CD4-positive, alpha-beta memory T cell (primary cell): Measurements from ENCODE around the gene NOS1AP. TPM values are rescaled to one million over a fixed set of nuclear protein-coding genes. Genes with fewer than 3 reads are reported as not detected.

Experiments
- CTCF ChIA-PET: fragments of 350-600 bp; sonication (Branson Sonifier 250); formaldehyde crosslinking; loops from one replicate; lab custom pipeline; 2021; ENCODE audit warnings: inconsistent platforms; ENCODE audit not compliant: partially characterized antibody; lab: Charles Lee
- POLR2A ChIA-PET: fragments of 350-600 bp; sonication (Branson Sonifier 250); formaldehyde crosslinking; loops from one replicate; lab custom pipeline; 2021; ENCODE audit not compliant: partially characterized antibody; lab: Charles Lee
- DNase-seq, 5 donors: peaks; one replicate each; pipeline versions ENCODE4 v3.0.0 to v3.0.0-alpha.2; 2020 to 2022; ENCODE audit warnings: mixed read lengths in 1 of 5
- H3K27ac ChIP-seq: one replicate; pipeline ENCODE4 v1.7.0; 2013; ENCODE audit warnings: low read depth, low read length
- H3K27me3 ChIP-seq: 2 replicates; pipeline ENCODE4 v1.7.0; 2013; ENCODE audit warnings: mild to moderate bottlenecking, low read length, moderate library complexity; ENCODE audit not compliant: insufficient read depth
- H3K36me3 ChIP-seq: 2 replicates; pipeline ENCODE4 v1.7.0; 2013; ENCODE audit warnings: mild to moderate bottlenecking, low read length, moderate library complexity; ENCODE audit not compliant: insufficient read depth
- H3K4me1 ChIP-seq: 2 replicates; pipeline ENCODE4 v1.7.0; 2013; ENCODE audit warnings: mild to moderate bottlenecking, low read length, moderate library complexity; ENCODE audit not compliant: insufficient read depth
- H3K4me3 ChIP-seq, 2 donors: one replicate each; pipeline ENCODE4 v1.7.0; 2013; ENCODE audit warnings: low read length in 2 of 2, mild to moderate bottlenecking in 1 of 2
- H3K9me3 ChIP-seq, 2 donors: one replicate each; pipeline ENCODE4 v1.7.0; 2013; ENCODE audit warnings: low read length in 2 of 2, control low read depth in 1 of 2; ENCODE audit not compliant: control insufficient read depth in 1 of 2
- H3K27ac Mint-ChIP-seq, 7 donors: one replicate each; pipeline ENCODE4 v1.8.0; 2020 to 2021; ENCODE audit warnings: mixed read lengths in 7 of 7, mild to moderate bottlenecking in 6 of 7, inconsistent platforms in 3 of 7, moderate library complexity in 3 of 7
- H3K27me3 Mint-ChIP-seq, 2 donors: one replicate each; pipeline ENCODE4 v1.8.0; 2020 to 2021; ENCODE audit warnings: mixed read lengths in 2 of 2
- H3K36me3 Mint-ChIP-seq, 2 donors: one replicate each; pipeline ENCODE4 v1.8.0; 2020 to 2021; ENCODE audit warnings: mixed read lengths in 2 of 2, inconsistent platforms in 1 of 2, mild to moderate bottlenecking in 1 of 2
- H3K4me1 Mint-ChIP-seq, 4 donors: one replicate each; pipeline ENCODE4 v1.8.0; 2020 to 2021; ENCODE audit warnings: mixed read lengths in 4 of 4, mild to moderate bottlenecking in 1 of 4
- H3K4me3 Mint-ChIP-seq, 8 donors: one replicate each; pipeline ENCODE4 v1.8.0; 2020 to 2021; ENCODE audit warnings: mixed read lengths in 8 of 8, mild to moderate bottlenecking in 7 of 8, moderate library complexity in 6 of 8, inconsistent platforms in 3 of 8
- H3K9me3 Mint-ChIP-seq, 8 donors: one replicate each; pipeline ENCODE4 v1.8.0; 2020 to 2021; ENCODE audit warnings: mixed read lengths in 8 of 8, mild to moderate bottlenecking in 5 of 8, inconsistent platforms in 3 of 8, moderate library complexity in 1 of 8
- intact Hi-C: fragments of 100-400 bp; cut with micrococcal nuclease; formaldehyde crosslinking; loops from one replicate; pipeline ENCODE4 v1.15.1; 2023
- polyA plus RNA-seq, 2 donors: library from polyadenylated mRNA; unstranded; fragments of 300-500 nt; fragmentation: Illumina TruSeq; gene quantifications; one replicate each; pipeline ENCODE4 v1.2.3, GENCODE V29; 2021
- total RNA-seq, 2 experiments: library from RNA; stranded (reverse); gene quantifications; one replicate each; pipeline ENCODE4 v1.2.3, GENCODE V29; 2021

Gene NOS1AP
- total and polyA plus RNA-seq, 4 experiments from 2014 or later = not detected

DNA sequence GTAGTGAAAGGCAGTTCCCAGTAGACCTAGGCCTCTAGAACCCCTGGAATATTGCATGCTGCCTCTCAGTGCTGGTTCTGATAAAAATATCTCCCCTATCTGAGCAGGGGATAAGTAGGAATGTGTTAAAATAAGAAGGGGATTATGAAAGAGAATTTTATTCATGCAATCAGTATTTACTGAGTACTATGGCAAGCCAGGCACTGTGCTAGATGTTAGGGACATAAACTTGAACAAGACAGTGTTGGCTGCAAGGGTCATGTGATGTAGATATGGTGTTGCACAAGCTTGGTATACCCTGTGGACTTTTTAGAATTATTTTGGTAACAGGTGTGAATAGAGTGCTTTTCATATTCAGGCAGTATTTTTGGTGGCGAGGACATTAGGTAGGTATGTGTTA, 23.6 kb downstream of the NOS1AP start:
- H3K9me3 Mint-ChIP-seq = peaks cover 0 to 4% (median 0%) of the 10 kb centered on the region in 8 donors
- CTCF ChIA-PET = no interaction called here
- DNase-seq = no peak
- Histone ChIP-seq H3K4me1 (no peaks in the 10 kb centered on the region), H3K27ac (no peak overlapping the region), H3K27me3 (no peaks in the 10 kb centered on the region), H3K36me3 (no peaks in the 10 kb centered on the region), H3K4me3 (no peak overlapping the region), H3K9me3 (no peaks in the 10 kb centered on the region)
- POLR2A ChIA-PET = no interaction called here
- H3K27ac Mint-ChIP-seq = no peak overlapping the region
- peaks cover 4 to 9% of the 10 kb centered on the region in 2 donors for H3K27me3 Mint-ChIP-seq
- no peaks in the 10 kb centered on the region for H3K4me1 Mint-ChIP-seq
- no peak overlapping the region for H3K4me3 Mint-ChIP-seq
- no peaks in the 10 kb centered on the region for H3K36me3 Mint-ChIP-seq
- intact Hi-C loops = no loop called here

DNA sequence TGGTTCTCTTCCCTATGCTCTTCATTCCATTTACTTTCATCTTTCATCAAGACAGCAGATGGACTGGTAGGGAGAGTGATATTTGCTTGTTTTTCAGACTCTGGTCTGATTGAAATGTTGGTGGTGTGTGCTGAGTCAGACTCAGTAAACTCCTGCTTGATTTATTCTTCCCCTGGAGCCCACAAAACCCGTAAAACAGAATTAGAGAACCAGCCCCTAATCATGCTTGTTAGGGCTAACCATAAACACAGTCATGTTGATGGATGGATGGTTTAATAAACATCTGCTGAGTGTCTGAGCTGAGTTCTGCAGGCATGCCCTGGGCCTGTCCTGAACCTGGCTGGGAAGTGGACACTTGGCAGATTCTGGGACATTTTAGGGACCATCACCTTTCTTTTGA, 24.8 kb downstream of the NOS1AP start:
- intact Hi-C loops = no loop called here
- Mint-ChIP-seq H3K27me3 (peaks cover 4 to 6% of the 10 kb centered on the region in 2 donors), H3K4me3 (no peak overlapping the region), H3K36me3 (no peaks in the 10 kb centered on the region), H3K4me1 (no peaks in the 10 kb centered on the region), H3K27ac (no peak overlapping the region), H3K9me3 (peaks cover 0 to 4% (median 0%) of the 10 kb centered on the region in 8 donors)
- H3K36me3 ChIP-seq = no peaks in the 10 kb centered on the region
- DNase-seq = no peak
- ChIA-PET POLR2A (no interaction called here), CTCF (no interaction called here)
- no peak overlapping the region for H3K27ac ChIP-seq
- no peak overlapping the region for H3K4me3 ChIP-seq
- H3K27me3 ChIP-seq = no peaks in the 10 kb centered on the region
- H3K4me1 ChIP-seq = no peaks in the 10 kb centered on the region
- no peaks in the 10 kb centered on the region for H3K9me3 ChIP-seq

DNA sequence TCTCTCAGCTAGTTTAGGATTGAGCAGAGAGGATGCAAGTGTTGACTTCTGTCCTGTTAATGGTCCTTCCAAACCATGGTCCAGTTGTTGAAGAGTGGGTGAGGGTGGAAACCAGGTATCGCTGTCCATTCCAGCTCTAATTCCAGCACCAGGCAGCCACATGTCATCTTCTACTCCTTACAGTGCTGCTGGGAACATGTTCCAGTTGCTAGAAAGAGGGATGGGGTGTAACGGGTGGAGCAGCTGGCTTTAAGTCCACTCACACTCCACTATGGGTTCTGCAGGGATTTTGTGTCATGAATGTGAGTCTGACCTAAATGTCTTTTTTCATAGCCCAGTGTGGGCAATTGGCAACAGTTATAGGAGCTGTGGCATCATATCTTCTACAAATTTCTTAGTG, 25.2 kb downstream of the NOS1AP start:
- no peaks in the 10 kb centered on the region for H3K9me3 Mint-ChIP-seq
- no peak overlapping the region for H3K4me3 Mint-ChIP-seq
- no peak for DNase-seq
- Histone ChIP-seq H3K36me3 (no peaks in the 10 kb centered on the region), H3K27ac (no peak overlapping the region), H3K4me3 (no peak overlapping the region), H3K4me1 (no peaks in the 10 kb centered on the region), H3K9me3 (no peaks in the 10 kb centered on the region), H3K27me3 (no peaks in the 10 kb centered on the region)
- no peaks in the 10 kb centered on the region for H3K36me3 Mint-ChIP-seq
- ChIA-PET CTCF (no interaction called here), POLR2A (no interaction called here)
- H3K4me1 Mint-ChIP-seq = no peaks in the 10 kb centered on the region
- intact Hi-C loops = no loop called here
- H3K27me3 Mint-ChIP-seq = peaks cover 4% of the 10 kb centered on the region in 2 donors
- H3K27ac Mint-ChIP-seq = no peak overlapping the region

DNA sequence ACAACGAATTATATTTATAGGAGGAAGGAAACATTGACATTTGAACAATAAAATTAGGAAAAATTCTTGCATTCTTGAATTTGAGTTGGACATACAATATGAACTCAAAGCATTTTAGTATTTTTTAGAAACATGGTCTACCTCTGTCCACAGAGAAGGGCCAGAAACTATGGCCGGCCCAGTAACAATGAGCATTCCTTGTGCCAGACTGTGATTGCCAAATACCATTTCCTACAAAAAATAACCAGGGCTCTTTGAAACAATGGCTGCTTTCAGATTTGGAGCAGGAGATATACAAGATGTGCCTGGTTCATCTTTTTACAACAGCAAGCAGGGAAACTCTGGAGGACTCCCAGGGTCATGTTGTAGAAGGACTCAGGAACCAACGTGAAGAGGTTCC, 38.4 kb downstream of the NOS1AP start:
- Histone ChIP-seq H3K27ac (no peak overlapping the region), H3K4me3 (no peak overlapping the region), H3K4me1 (no peaks in the 10 kb centered on the region), H3K36me3 (no peaks in the 10 kb centered on the region), H3K9me3 (no peaks in the 10 kb centered on the region), H3K27me3 (no peaks in the 10 kb centered on the region)
- no peaks in the 10 kb centered on the region for H3K36me3 Mint-ChIP-seq
- POLR2A ChIA-PET = no interaction called here
- H3K27me3 Mint-ChIP-seq = peaks cover 34 to 44% of the 10 kb centered on the region in 2 donors
- DNase-seq = no peak
- no peak overlapping the region for H3K4me3 Mint-ChIP-seq
- CTCF ChIA-PET = no interaction called here
- H3K27ac Mint-ChIP-seq = no peak overlapping the region
- intact Hi-C loops = no loop called here
- peaks cover 6 to 43% (median 11%) of the 10 kb centered on the region in 8 donors for H3K9me3 Mint-ChIP-seq
- H3K4me1 Mint-ChIP-seq = no peaks in the 10 kb centered on the region

GRCh38 chr1:162108426-162108825, 38.9 kb downstream of the NOS1AP start:
- Mint-ChIP-seq H3K27me3 (peaks cover 30 to 41% of the 10 kb centered on the region in 2 donors), H3K4me1 (peaks cover 0 to 1% (median 0%) of the 10 kb centered on the region in 4 donors), H3K36me3 (no peaks in the 10 kb centered on the region), H3K9me3 (peaks cover 3 to 40% (median 10%) of the 10 kb centered on the region in 8 donors), H3K4me3 (no peak overlapping the region), H3K27ac (no peak overlapping the region)
- intact Hi-C loops = no loop called here
- Histone ChIP-seq H3K4me3 (no peak overlapping the region), H3K4me1 (no peaks in the 10 kb centered on the region), H3K27me3 (no peaks in the 10 kb centered on the region), H3K27ac (no peak overlapping the region), H3K36me3 (no peaks in the 10 kb centered on the region), H3K9me3 (no peaks in the 10 kb centered on the region)
- POLR2A ChIA-PET = no interaction called here
- no peak for DNase-seq
- CTCF ChIA-PET = no interaction called here

- no peaks in the 10 kb centered on the region for H3K4me1 ChIP-seq
- H3K36me3 ChIP-seq = no peaks in the 10 kb centered on the region
- POLR2A ChIA-PET = no interaction called here
- H3K9me3 ChIP-seq = no peaks in the 10 kb centered on the region
- no peak overlapping the region for H3K27ac ChIP-seq
- Mint-ChIP-seq H3K27ac (no peak overlapping the region), H3K9me3 (peaks cover 0 to 25% (median 7%) of the 10 kb centered on the region in 8 donors), H3K36me3 (no peaks in the 10 kb centered on the region), H3K4me3 (no peak overlapping the region), H3K4me1 (peaks cover 0 to 3% (median under 1%) of the 10 kb centered on the region in 4 donors), H3K27me3 (peaks cover 21 to 32% of the 10 kb centered on the region in 2 donors)
- CTCF ChIA-PET = no interaction called here
- no peaks in the 10 kb centered on the region for H3K27me3 ChIP-seq
- no peak for DNase-seq
- intact Hi-C loops = no loop called here
- H3K4me3 ChIP-seq = no peak overlapping the region
These were observed 41.4 kb downstream of the NOS1AP start for GRCh38 chr1:162110910-162111309.

DNA sequence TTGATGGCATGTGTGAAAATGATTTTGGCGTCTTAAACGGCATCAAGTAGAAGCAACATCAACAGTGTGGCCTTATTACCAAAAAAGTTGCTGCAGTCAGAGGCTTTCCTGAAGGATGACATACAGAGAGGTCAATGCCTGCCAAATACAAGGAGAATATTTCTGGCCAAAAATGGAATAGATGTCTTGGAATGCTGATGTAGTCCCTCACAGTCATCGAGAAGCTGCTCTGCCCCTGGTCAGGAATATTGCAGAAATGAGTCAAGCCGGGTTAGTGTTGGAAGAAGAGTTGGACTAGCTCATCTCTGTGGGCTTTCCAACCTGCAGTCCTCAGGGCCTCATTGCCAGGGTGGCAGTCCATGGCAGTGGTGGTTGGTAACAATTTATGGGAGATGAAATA, 42.1 kb downstream of the NOS1AP start:
- H3K4me3 Mint-ChIP-seq = no peak overlapping the region
- Histone ChIP-seq H3K9me3 (no peaks in the 10 kb centered on the region), H3K27ac (no peak overlapping the region), H3K4me3 (no peak overlapping the region), H3K4me1 (no peaks in the 10 kb centered on the region), H3K36me3 (no peaks in the 10 kb centered on the region), H3K27me3 (no peaks in the 10 kb centered on the region)
- ChIA-PET POLR2A (no interaction called here), CTCF (no interaction called here)
- H3K27me3 Mint-ChIP-seq = peaks cover 15 to 29% of the 10 kb centered on the region in 2 donors
- intact Hi-C loops = no loop called here
- DNase-seq = no peak
- H3K27ac Mint-ChIP-seq = no peak overlapping the region
- no peaks in the 10 kb centered on the region for H3K36me3 Mint-ChIP-seq
- H3K4me1 Mint-ChIP-seq = peaks cover 0 to 3% (median under 1%) of the 10 kb centered on the region in 4 donors
- peaks cover 0 to 20% (median 7%) of the 10 kb centered on the region in 8 donors for H3K9me3 Mint-ChIP-seq

- CTCF ChIA-PET = no interaction called here
- Histone ChIP-seq H3K9me3 (no peaks in the 10 kb centered on the region), H3K4me1 (no peaks in the 10 kb centered on the region), H3K36me3 (no peaks in the 10 kb centered on the region), H3K27me3 (no peaks in the 10 kb centered on the region), H3K4me3 (no peak overlapping the region), H3K27ac (no peak overlapping the region)
- no peak overlapping the region for H3K27ac Mint-ChIP-seq
- POLR2A ChIA-PET = no interaction called here
- H3K27me3 Mint-ChIP-seq = peaks cover 14 to 22% of the 10 kb centered on the region in 2 donors
- peaks cover 0 to 14% (median 6%) of the 10 kb centered on the region in 8 donors for H3K9me3 Mint-ChIP-seq
- no peaks in the 10 kb centered on the region for H3K36me3 Mint-ChIP-seq
- no peak overlapping the region for H3K4me3 Mint-ChIP-seq
- peaks cover 0 to 3% (median under 1%) of the 10 kb centered on the region in 4 donors for H3K4me1 Mint-ChIP-seq
- intact Hi-C loops = no loop called here
- DNase-seq = no peak
These were observed 43.9 kb downstream of the NOS1AP start for GRCh38 chr1:162113419-162113818.
